H9 (cell line): ENCODE results near the gene CHAF1A. TPM values are rescaled to one million over a fixed set of nuclear protein-coding genes. Genes with fewer than 3 reads are reported as not detected.
A peak's percentile ranks its signal among the peaks of the same experiment; 100 is the strongest.

Experiments used
- DNase-seq: peaks from one replicate; pipeline ENCODE4 v3.0.0-alpha.2; 2017
- H2AFZ ChIP-seq: one replicate; pipeline ENCODE4 v1.6.1; 2013; ENCODE audit warnings: mild to moderate bottlenecking, low read length, control low read depth, moderate library complexity
- H2AK5ac ChIP-seq: 2 replicates; pipeline ENCODE4 v1.6.1; 2013; ENCODE audit warnings: low read length, control low read depth, mixed read lengths; ENCODE audit not compliant: insufficient read length
- H2BK120ac ChIP-seq: one replicate; pipeline ENCODE4 v1.6.1; 2013; ENCODE audit warnings: low read depth, mild to moderate bottlenecking, low read length, control low read depth, inconsistent platforms; ENCODE audit not compliant: poor library complexity, severe bottlenecking
- H2BK12ac ChIP-seq: 2 replicates; pipeline ENCODE4 v1.6.1; 2013; ENCODE audit warnings: low read length, control low read depth, mixed read lengths, low read depth; ENCODE audit not compliant: insufficient read length
- H2BK15ac ChIP-seq: 2 replicates; pipeline ENCODE4 v1.6.1; 2013; ENCODE audit warnings: low read depth, low read length, control low read depth
- H2BK20ac ChIP-seq: one replicate; pipeline ENCODE4 v1.6.1; 2013; ENCODE audit warnings: low read depth, mild to moderate bottlenecking, low read length, control low read depth, inconsistent platforms; ENCODE audit not compliant: poor library complexity, severe bottlenecking
- H2BK5ac ChIP-seq: 2 replicates; pipeline ENCODE4 v1.6.1; 2013; ENCODE audit warnings: low read length, control low read depth, mixed read lengths; ENCODE audit not compliant: insufficient read length
- H3K14ac ChIP-seq: 2 replicates; pipeline ENCODE4 v1.6.1; 2013; ENCODE audit warnings: low read length, control low read depth; ENCODE audit not compliant: insufficient read depth
- H3K18ac ChIP-seq: 2 replicates; pipeline ENCODE4 v1.6.1; 2013; ENCODE audit warnings: low read depth, mild to moderate bottlenecking, mixed read lengths, low read length, control low read depth; ENCODE audit not compliant: insufficient read length
- H3K23ac ChIP-seq: 2 replicates; pipeline ENCODE4 v1.6.1; 2013; ENCODE audit warnings: low read length, control low read depth, mixed read lengths, low read depth; ENCODE audit not compliant: insufficient read length
- H3K23me2 ChIP-seq: 2 replicates; pipeline ENCODE4 v1.6.1; 2013; ENCODE audit warnings: low read depth, mild to moderate bottlenecking, mixed read lengths, low read length, control low read depth; ENCODE audit not compliant: insufficient read length, poor library complexity, severe bottlenecking
- H3K27ac ChIP-seq: 2 replicates; pipeline ENCODE4 v1.5.1; 2013; ENCODE audit warnings: low read length, control low read depth, mixed read lengths, low read depth; ENCODE audit not compliant: insufficient read length
- H3K27me3 ChIP-seq: 2 replicates; pipeline ENCODE4 v1.6.1; 2013; ENCODE audit warnings: low read length, control low read depth, inconsistent platforms; ENCODE audit not compliant: insufficient read depth
- H3K4ac ChIP-seq: 2 replicates; pipeline ENCODE4 v1.6.1; 2013; ENCODE audit warnings: low read depth, mild to moderate bottlenecking, control low read depth, inconsistent platforms, low read length, moderate library complexity
- H3K4me1 ChIP-seq: 2 replicates; pipeline ENCODE4 v1.6.1; 2013; ENCODE audit warnings: low read length, control low read depth, inconsistent platforms; ENCODE audit not compliant: insufficient read depth
- H3K4me2 ChIP-seq: 2 replicates; pipeline ENCODE4 v1.6.1; 2013; ENCODE audit warnings: low read length, control low read depth, mixed read lengths; ENCODE audit not compliant: insufficient read length, insufficient read depth
- H3K56ac ChIP-seq: 2 replicates; pipeline ENCODE4 v1.6.1; 2013; ENCODE audit warnings: low read depth, mild to moderate bottlenecking, mixed read lengths, low read length, control low read depth; ENCODE audit not compliant: insufficient read length
- H3K79me1 ChIP-seq: 2 replicates; pipeline ENCODE4 v1.6.1; 2013; ENCODE audit warnings: low read depth, mild to moderate bottlenecking, moderate library complexity, low read length, control low read depth, inconsistent platforms; ENCODE audit not compliant: insufficient read depth, poor library complexity, severe bottlenecking
- H3K79me2 ChIP-seq: 2 replicates; pipeline ENCODE4 v1.6.1; 2013; ENCODE audit warnings: low read length, control low read depth, inconsistent platforms; ENCODE audit not compliant: insufficient read depth
- H3K9ac ChIP-seq: 2 replicates; pipeline ENCODE4 v1.6.1; 2013; ENCODE audit warnings: low read length, control low read depth, mixed read lengths; ENCODE audit not compliant: insufficient read length; ENCODE audit errors: extremely low read depth
- H3K9me3 ChIP-seq: one replicate; pipeline ENCODE4 v1.6.1; 2013; ENCODE audit warnings: low read depth, low read length, inconsistent platforms; ENCODE audit not compliant: control insufficient read depth
- H3T11ph ChIP-seq: one replicate; pipeline ENCODE4 v1.6.1; 2013; ENCODE audit warnings: mild to moderate bottlenecking, low read length, control low read depth, inconsistent platforms
- H4K20me1 ChIP-seq: one replicate; pipeline ENCODE4 v1.6.1; 2013; ENCODE audit not compliant: control insufficient read depth, insufficient read length, insufficient read depth
- H4K5ac ChIP-seq: 2 replicates; pipeline ENCODE4 v1.6.1; 2013; ENCODE audit warnings: low read depth, mild to moderate bottlenecking, mixed read lengths, low read length, control low read depth; ENCODE audit not compliant: insufficient read length
- H4K8ac ChIP-seq: replicated peaks from 2 replicates; pipeline ENCODE4 v1.6.1; 2013; ENCODE audit warnings: low read length, control low read depth, mixed read lengths, low read depth; ENCODE audit not compliant: insufficient read length
- H4K91ac ChIP-seq: 2 replicates; pipeline ENCODE4 v1.6.1; 2013; ENCODE audit warnings: low read depth, mild to moderate bottlenecking, moderate library complexity, mixed read lengths, low read length, control low read depth; ENCODE audit not compliant: insufficient read length
- H3K27ac Mint-ChIP-seq, 3 experiments: 2 replicates in 2 of 3; 3 replicates in 1 of 3; pipeline ENCODE4 v1.8.0; 2020 to 2021; ENCODE audit warnings: mixed read lengths in 3 of 3, mild to moderate bottlenecking in 1 of 3, moderate library complexity in 1 of 3
- H3K27me3 Mint-ChIP-seq: 2 replicates; pipeline ENCODE4 v1.8.0; 2021; ENCODE audit warnings: low read depth, mild to moderate bottlenecking, moderate library complexity, mixed read lengths
- H3K36me3 Mint-ChIP-seq, 3 experiments: 2 replicates in 2 of 3; 3 replicates in 1 of 3; pipeline ENCODE4 v1.8.0; 2020 to 2021; ENCODE audit warnings: low read depth in 3 of 3, mixed read lengths in 3 of 3; ENCODE audit not compliant: insufficient read depth in 1 of 3
- H3K4me1 Mint-ChIP-seq, 2 experiments: 2 replicates each; pipeline ENCODE4 v1.8.0; 2020; ENCODE audit warnings: mixed read lengths in 2 of 2
- H3K4me3 Mint-ChIP-seq, 2 experiments: 2 replicates in 1 of 2; 3 replicates in 1 of 2; pipeline ENCODE4 v1.8.0; 2020 to 2021; ENCODE audit warnings: mild to moderate bottlenecking in 2 of 2, mixed read lengths in 2 of 2, moderate library complexity in 1 of 2
- H3K9me3 Mint-ChIP-seq, 2 experiments: 2 replicates in 1 of 2; 3 replicates in 1 of 2; pipeline ENCODE4 v1.8.0; 2020; ENCODE audit warnings: mild to moderate bottlenecking in 2 of 2, mixed read lengths in 2 of 2, moderate library complexity in 1 of 2
- CTCF ChIP-seq: fragments of 200-600 bp; sonication (generic); conservative IDR thresholded peaks from 3 replicates; pipeline ENCODE4 v1.8.0; 2021; ENCODE audit warnings: antibody characterized with exemption, mild to moderate bottlenecking
- WGBS: extraction: QIAGEN DNeasy Blood & Tissue Kit; methylation state at CpG from one replicate; pipeline ENCODE4 v1.1.7; 2013; ENCODE audit warnings: missing lambda C conversion rate, low lambda C conversion rate, mixed read lengths; ENCODE audit not compliant: insufficient read length; ENCODE audit errors: extremely low coverage; 5-methylcytosine and 5-hydroxymethylcytosine counted together
- total RNA-seq: library from RNA; stranded (reverse); gene quantifications from 2 replicates; pipeline ENCODE4 v1.2.1, GENCODE V29; 2021

CHAF1A gene
- total RNA-seq, 1 experiment from 2014 or later, result 143 TPM

DNA sequence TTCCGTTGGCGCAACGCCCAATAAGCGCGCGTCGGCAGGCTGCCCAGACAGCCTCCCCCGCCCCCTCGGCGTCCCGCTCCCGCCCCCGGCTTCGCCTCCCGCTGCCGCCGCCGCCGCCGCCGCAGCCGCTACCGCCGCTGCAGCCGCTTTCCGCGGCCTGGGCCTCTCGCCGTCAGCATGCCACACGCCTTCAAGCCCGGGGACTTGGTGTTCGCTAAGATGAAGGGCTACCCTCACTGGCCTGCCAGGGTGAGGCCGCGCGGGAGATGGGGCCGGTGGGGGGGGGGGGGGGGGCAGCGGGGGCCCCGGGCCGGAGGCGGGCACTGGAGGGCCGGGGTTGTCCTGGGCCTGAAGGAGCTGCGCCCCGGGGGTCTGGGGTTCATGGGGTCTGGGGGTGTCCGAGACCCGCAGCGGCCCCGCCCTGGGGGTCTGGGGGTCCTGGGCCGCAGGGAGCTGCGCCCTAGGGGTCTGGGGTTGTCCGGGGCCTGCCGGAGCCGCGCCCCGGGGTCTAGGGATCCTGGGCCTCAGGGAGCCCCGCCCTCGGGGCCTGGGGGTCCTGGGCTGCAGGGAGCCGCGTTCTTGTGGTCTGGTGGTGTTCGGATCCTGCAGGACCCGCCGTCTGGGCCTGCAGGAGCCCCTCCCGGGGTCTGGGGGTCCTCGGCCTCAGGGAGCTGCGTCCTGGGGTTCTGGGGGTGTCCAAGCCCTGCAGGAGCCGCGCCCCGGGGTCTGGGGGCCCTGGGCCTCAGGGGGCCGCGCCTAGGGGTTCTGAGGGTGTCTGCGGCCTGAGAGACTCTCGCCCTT lies 69.9 kb downstream of the CHAF1A start, which contains the start of gene HDGFL2:
TSS of gene HDGFL2 (plus strand) at position 124 of the 801 bp plus-strand sequence. CDS start at position 178, 54 bp downstream.
- Histone ChIP-seq H3K18ac (no peak within 1 kb of the TSS), H2BK12ac (no peak within 1 kb of the TSS), H4K91ac (no peak within 1 kb of the TSS), H3K23ac (no peak within 1 kb of the TSS), H4K20me1 (no peaks in the 10 kb centered on the region), H2AK5ac (no peak within 1 kb of the TSS), H3K56ac (no peak within 1 kb of the TSS), H3K4me2 (peak within 1 kb of the TSS; percentile 74), H2BK15ac (no peak within 1 kb of the TSS), H3K9me3 (no peaks in the 10 kb centered on the region), H2BK20ac (no peak within 1 kb of the TSS), H4K5ac (no peak within 1 kb of the TSS), H2BK120ac (no peak within 1 kb of the TSS), H3K23me2 (peaks cover 17% of the 10 kb centered on the region), H3K79me2 (peaks cover 10% of the 10 kb centered on the region; the same call in 1 of the 2 replicates), H3K27me3 (no peaks in the 10 kb centered on the region), H3T11ph (no peak within 1 kb of the TSS), H2BK5ac (no peak within 1 kb of the TSS), H3K9ac (peak within 1 kb of the TSS; percentile 53), H3K27ac (no peak within 1 kb of the TSS), H3K79me1 (peaks cover 12% of the 10 kb centered on the region), H3K4me1 (no peaks in the 10 kb centered on the region; the same call in 1 of the 2 replicates), H3K14ac (no peak within 1 kb of the TSS), H3K4ac (no peak within 1 kb of the TSS), H4K8ac (no peak within 1 kb of the TSS), H2AFZ (no peak within 1 kb of the TSS)
- Mint-ChIP-seq H3K27me3 (no peaks in the 10 kb centered on the region), H3K27ac (peak within 1 kb of the TSS; percentile 44 to 65 (median 53); a peak in 1 of 7 replicates), H3K4me3 (peak within 1 kb of the TSS in 1 of 2 experiments; percentile 88; a peak in 3 of 5 replicates), H3K36me3 (peaks cover 3 to 16% (median 15%) of the 10 kb centered on the region in 3 experiments; a peak in 6 of 7 replicates), H3K9me3 (peaks cover 0 to 3% of the 10 kb centered on the region in 2 experiments; a peak in 2 of 5 replicates), H3K4me1 (peaks cover 7 to 21% of the 10 kb centered on the region in 2 experiments)
- no peak for TF ChIP-seq CTCF
- no CpG with 5 or more reads among the region's 71 CpGs for WGBS
- no peak for DNase-seq
